HEK293 (cell line): ENCODE results near the gene EXD2.

Source experiments
- EGR2 ChIP-seq: fragments of 450-650 bp; formaldehyde crosslinking; IDR thresholded peaks from 2 replicates; pipeline ENCODE4 v1.5.1; 2016; ENCODE audit warnings: low read depth, missing biosample characterization, missing genetic modification characterization
- GLIS1 ChIP-seq: fragments of 450-650 bp; formaldehyde crosslinking; IDR thresholded peaks from 2 replicates; pipeline ENCODE4 v1.5.1; 2016; ENCODE audit warnings: missing biosample characterization, missing genetic modification characterization
- OSR2 ChIP-seq: fragments of 450-650 bp; formaldehyde crosslinking; IDR thresholded peaks from 2 replicates; pipeline ENCODE4 v1.5.1; 2016; ENCODE audit warnings: missing biosample characterization, missing genetic modification characterization
- REPIN1 ChIP-seq: fragments of 450-650 bp; formaldehyde crosslinking; IDR thresholded peaks from 2 replicates; pipeline ENCODE4 v1.5.1; 2017; ENCODE audit warnings: missing biosample characterization, missing genetic modification characterization, low read depth
- SALL2 ChIP-seq: fragments of 450-650 bp; formaldehyde crosslinking; IDR thresholded peaks from 2 replicates; pipeline ENCODE4 v1.5.0; 2017; ENCODE audit warnings: missing biosample characterization, mild to moderate bottlenecking, missing genetic modification characterization, borderline replicate concordance
- SCRT2 ChIP-seq: fragments of 450-650 bp; formaldehyde crosslinking; IDR thresholded peaks from 2 replicates; pipeline ENCODE4 v1.5.1; 2016; ENCODE audit warnings: missing biosample characterization, missing genetic modification characterization
- ZBTB17 ChIP-seq: fragments of 450-650 bp; formaldehyde crosslinking; IDR thresholded peaks from 2 replicates; pipeline ENCODE4 v1.5.1; 2016; ENCODE audit warnings: missing biosample characterization, missing genetic modification characterization
- ZBTB48 ChIP-seq: fragments of 450-650 bp; formaldehyde crosslinking; IDR thresholded peaks from 2 replicates; pipeline ENCODE4 v1.5.1; 2016; ENCODE audit warnings: missing biosample characterization, missing genetic modification characterization
- ZEB2 ChIP-seq: fragments of 450-650 bp; formaldehyde crosslinking; IDR thresholded peaks from 2 replicates; pipeline ENCODE4 v1.5.1; 2016; ENCODE audit warnings: missing biosample characterization, missing genetic modification characterization
- ZFP41 ChIP-seq: fragments of 450-650 bp; formaldehyde crosslinking; IDR thresholded peaks from 2 replicates; pipeline ENCODE4 v1.5.1; 2016; ENCODE audit warnings: missing biosample characterization, missing genetic modification characterization, borderline replicate concordance
- ZNF112 ChIP-seq: fragments of 450-650 bp; formaldehyde crosslinking; IDR thresholded peaks from 2 replicates; pipeline ENCODE4 v1.5.0; 2017; ENCODE audit warnings: missing biosample characterization, missing genetic modification characterization
- ZNF157 ChIP-seq: fragments of 450-650 bp; formaldehyde crosslinking; IDR thresholded peaks from 2 replicates; pipeline ENCODE4 v1.5.1; 2016; ENCODE audit warnings: missing biosample characterization, missing genetic modification characterization
- ZNF175 ChIP-seq: fragments of 450-650 bp; formaldehyde crosslinking; IDR thresholded peaks from 2 replicates; pipeline ENCODE4 v1.5.1; 2016; ENCODE audit warnings: missing biosample characterization, missing genetic modification characterization
- ZNF391 ChIP-seq: fragments of 450-650 bp; formaldehyde crosslinking; IDR thresholded peaks from 2 replicates; pipeline ENCODE4 v1.5.1; 2016; ENCODE audit warnings: low read depth, missing biosample characterization, missing genetic modification characterization, borderline replicate concordance
- ZNF426 ChIP-seq: fragments of 450-650 bp; formaldehyde crosslinking; IDR thresholded peaks from 2 replicates; pipeline ENCODE4 v1.5.1; 2017; ENCODE audit warnings: missing biosample characterization, missing genetic modification characterization, mild to moderate bottlenecking, inconsistent platforms, moderate library complexity
- ZNF449 ChIP-seq: fragments of 450-650 bp; formaldehyde crosslinking; IDR thresholded peaks from 2 replicates; pipeline ENCODE4 v1.5.1; 2017; ENCODE audit warnings: missing biosample characterization, mild to moderate bottlenecking, missing genetic modification characterization, moderate library complexity
- ZNF473 ChIP-seq: fragments of 450-650 bp; formaldehyde crosslinking; IDR thresholded peaks from 2 replicates; pipeline ENCODE4 v1.5.1; 2017; ENCODE audit warnings: missing biosample characterization, missing genetic modification characterization
- ZNF488 ChIP-seq: fragments of 450-650 bp; formaldehyde crosslinking; IDR thresholded peaks from 2 replicates; pipeline ENCODE4 v1.5.1; 2016; ENCODE audit warnings: missing biosample characterization, missing genetic modification characterization
- ZNF510 ChIP-seq: fragments of 450-650 bp; formaldehyde crosslinking; IDR thresholded peaks from 2 replicates; pipeline ENCODE4 v1.5.1; 2018; ENCODE audit warnings: mild to moderate bottlenecking, missing genetic modification characterization, missing biosample characterization; ENCODE audit not compliant: insufficient replicate concordance
- ZNF548 ChIP-seq: fragments of 450-650 bp; formaldehyde crosslinking; IDR thresholded peaks from 2 replicates; pipeline ENCODE4 v1.5.1; 2016; ENCODE audit warnings: missing biosample characterization, missing genetic modification characterization
- ZNF660 ChIP-seq: fragments of 450-650 bp; IDR thresholded peaks from 2 replicates; pipeline ENCODE4 v1.5.1; 2018; ENCODE audit warnings: missing biosample characterization, mild to moderate bottlenecking, missing genetic modification characterization
- ZNF664 ChIP-seq: fragments of 450-650 bp; formaldehyde crosslinking; IDR thresholded peaks from 2 replicates; pipeline ENCODE4 v1.5.1; 2016; ENCODE audit warnings: missing biosample characterization, missing genetic modification characterization
- ZNF692 ChIP-seq: fragments of 450-650 bp; formaldehyde crosslinking; IDR thresholded peaks from 2 replicates; pipeline ENCODE4 v1.5.1; 2016; ENCODE audit warnings: missing biosample characterization, missing genetic modification characterization
- ZNF76 ChIP-seq: fragments of 450-650 bp; formaldehyde crosslinking; IDR thresholded peaks from 2 replicates; pipeline ENCODE4; 2016; ENCODE audit warnings: low read depth, missing biosample characterization, missing genetic modification characterization, borderline replicate concordance
- TF ChIP-seq, protein P1 (sequence below): fragments of 450-650 bp; formaldehyde crosslinking; IDR thresholded peaks from 2 replicates; pipeline ENCODE4 v1.5.1; 2016; ENCODE audit warnings: missing biosample characterization, missing genetic modification characterization
- TF ChIP-seq, protein P2 (sequence below): fragments of 450-650 bp; formaldehyde crosslinking; IDR thresholded peaks from 2 replicates; pipeline ENCODE4 v1.5.1; 2017; ENCODE audit warnings: missing biosample characterization, missing genetic modification characterization
- TF ChIP-seq, protein P3 (sequence below): fragments of 450-650 bp; formaldehyde crosslinking; IDR thresholded peaks from 2 replicates; pipeline ENCODE4 v1.5.1; 2016; ENCODE audit warnings: missing biosample characterization, missing genetic modification characterization
- TF ChIP-seq, protein P4 (sequence below): IDR thresholded peaks from 2 replicates; pipeline ENCODE4 v1.6.1; 2011; ENCODE audit warnings: mild to moderate bottlenecking, low read depth, low read length, borderline replicate concordance

EXD2 gene

GRCh38 chr14:69153152-69153872, 38.0 kb upstream of the EXD2 start (continued):
- TF ChIP-seq ZNF664 (tag by site-specific recombination) (no peak), ZNF692 (tag by site-specific recombination) (peak; percentile 83), ZNF112 (no peak), REPIN1 (tag by site-specific recombination) (no peak), ZFP41 (tag by site-specific recombination) (no peak), SALL2 (tag by site-specific recombination) (no peak), ZNF548 (tag by site-specific recombination) (no peak), EGR2 (tag by site-specific recombination) (no peak), ZNF76 (tag by site-specific recombination) (no peak), ZNF660 (tag by site-specific recombination) (peak; percentile 66), OSR2 (peak; percentile 53; the same call in 1 of the 2 replicates), ZNF510 (no peak), ZNF426 (tag by site-specific recombination) (no peak), ZBTB17 (tag by site-specific recombination) (no peak), ZNF473 (no peak), ZNF391 (tag by site-specific recombination) (no peak), SCRT2 (no peak), ZNF488 (no peak), ZBTB48 (no peak), GLIS1 (tag by site-specific recombination) (no peak; the same call in none of the 2 replicates), ZNF157 (tag by site-specific recombination) (no peak), ZNF175 (tag by site-specific recombination) (no peak), ZEB2 (tag by site-specific recombination) (0 out of 2 replicates have a peak, but pooled peaks have one; percentile 11), ZNF449 (no peak)
- TF ChIP-seq, protein P1, sequence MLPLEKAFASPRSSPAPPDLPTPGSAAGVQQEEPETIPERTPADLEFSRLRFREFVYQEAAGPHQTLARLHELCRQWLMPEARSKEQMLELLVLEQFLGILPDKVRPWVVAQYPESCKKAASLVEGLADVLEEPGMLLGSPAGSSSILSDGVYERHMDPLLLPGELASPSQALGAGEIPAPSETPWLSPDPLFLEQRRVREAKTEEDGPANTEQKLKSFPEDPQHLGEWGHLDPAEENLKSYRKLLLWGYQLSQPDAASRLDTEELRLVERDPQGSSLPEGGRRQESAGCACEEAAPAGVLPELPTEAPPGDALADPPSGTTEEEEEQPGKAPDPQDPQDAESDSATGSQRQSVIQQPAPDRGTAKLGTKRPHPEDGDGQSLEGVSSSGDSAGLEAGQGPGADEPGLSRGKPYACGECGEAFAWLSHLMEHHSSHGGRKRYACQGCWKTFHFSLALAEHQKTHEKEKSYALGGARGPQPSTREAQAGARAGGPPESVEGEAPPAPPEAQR (tag by site-specific recombination), result no peak
- TF ChIP-seq, protein P2, sequence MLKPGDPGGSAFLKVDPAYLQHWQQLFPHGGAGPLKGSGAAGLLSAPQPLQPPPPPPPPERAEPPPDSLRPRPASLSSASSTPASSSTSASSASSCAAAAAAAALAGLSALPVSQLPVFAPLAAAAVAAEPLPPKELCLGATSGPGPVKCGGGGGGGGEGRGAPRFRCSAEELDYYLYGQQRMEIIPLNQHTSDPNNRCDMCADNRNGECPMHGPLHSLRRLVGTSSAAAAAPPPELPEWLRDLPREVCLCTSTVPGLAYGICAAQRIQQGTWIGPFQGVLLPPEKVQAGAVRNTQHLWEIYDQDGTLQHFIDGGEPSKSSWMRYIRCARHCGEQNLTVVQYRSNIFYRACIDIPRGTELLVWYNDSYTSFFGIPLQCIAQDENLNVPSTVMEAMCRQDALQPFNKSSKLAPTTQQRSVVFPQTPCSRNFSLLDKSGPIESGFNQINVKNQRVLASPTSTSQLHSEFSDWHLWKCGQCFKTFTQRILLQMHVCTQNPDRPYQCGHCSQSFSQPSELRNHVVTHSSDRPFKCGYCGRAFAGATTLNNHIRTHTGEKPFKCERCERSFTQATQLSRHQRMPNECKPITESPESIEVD (tag by site-specific recombination), result no peak
- TF ChIP-seq, protein P3, sequence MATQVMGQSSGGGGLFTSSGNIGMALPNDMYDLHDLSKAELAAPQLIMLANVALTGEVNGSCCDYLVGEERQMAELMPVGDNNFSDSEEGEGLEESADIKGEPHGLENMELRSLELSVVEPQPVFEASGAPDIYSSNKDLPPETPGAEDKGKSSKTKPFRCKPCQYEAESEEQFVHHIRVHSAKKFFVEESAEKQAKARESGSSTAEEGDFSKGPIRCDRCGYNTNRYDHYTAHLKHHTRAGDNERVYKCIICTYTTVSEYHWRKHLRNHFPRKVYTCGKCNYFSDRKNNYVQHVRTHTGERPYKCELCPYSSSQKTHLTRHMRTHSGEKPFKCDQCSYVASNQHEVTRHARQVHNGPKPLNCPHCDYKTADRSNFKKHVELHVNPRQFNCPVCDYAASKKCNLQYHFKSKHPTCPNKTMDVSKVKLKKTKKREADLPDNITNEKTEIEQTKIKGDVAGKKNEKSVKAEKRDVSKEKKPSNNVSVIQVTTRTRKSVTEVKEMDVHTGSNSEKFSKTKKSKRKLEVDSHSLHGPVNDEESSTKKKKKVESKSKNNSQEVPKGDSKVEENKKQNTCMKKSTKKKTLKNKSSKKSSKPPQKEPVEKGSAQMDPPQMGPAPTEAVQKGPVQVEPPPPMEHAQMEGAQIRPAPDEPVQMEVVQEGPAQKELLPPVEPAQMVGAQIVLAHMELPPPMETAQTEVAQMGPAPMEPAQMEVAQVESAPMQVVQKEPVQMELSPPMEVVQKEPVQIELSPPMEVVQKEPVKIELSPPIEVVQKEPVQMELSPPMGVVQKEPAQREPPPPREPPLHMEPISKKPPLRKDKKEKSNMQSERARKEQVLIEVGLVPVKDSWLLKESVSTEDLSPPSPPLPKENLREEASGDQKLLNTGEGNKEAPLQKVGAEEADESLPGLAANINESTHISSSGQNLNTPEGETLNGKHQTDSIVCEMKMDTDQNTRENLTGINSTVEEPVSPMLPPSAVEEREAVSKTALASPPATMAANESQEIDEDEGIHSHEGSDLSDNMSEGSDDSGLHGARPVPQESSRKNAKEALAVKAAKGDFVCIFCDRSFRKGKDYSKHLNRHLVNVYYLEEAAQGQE (tag by site-specific recombination), result no peak
- TF ChIP-seq, protein P4, sequence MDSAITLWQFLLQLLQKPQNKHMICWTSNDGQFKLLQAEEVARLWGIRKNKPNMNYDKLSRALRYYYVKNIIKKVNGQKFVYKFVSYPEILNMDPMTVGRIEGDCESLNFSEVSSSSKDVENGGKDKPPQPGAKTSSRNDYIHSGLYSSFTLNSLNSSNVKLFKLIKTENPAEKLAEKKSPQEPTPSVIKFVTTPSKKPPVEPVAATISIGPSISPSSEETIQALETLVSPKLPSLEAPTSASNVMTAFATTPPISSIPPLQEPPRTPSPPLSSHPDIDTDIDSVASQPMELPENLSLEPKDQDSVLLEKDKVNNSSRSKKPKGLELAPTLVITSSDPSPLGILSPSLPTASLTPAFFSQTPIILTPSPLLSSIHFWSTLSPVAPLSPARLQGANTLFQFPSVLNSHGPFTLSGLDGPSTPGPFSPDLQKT, result no peak
